ENCODE measurements around the gene PLEKHA8. TPM values are rescaled to one million over a fixed set of nuclear protein-coding genes. Genes with fewer than 3 reads are reported as not detected.

PLEKHA8 gene
- total and polyA plus RNA-seq, 10 of the 15 experiments (the other 5 are each of a cell fraction or from before 2014, with no cell fraction given): 1.1 to 13.2 (median 5.7) TPM

GRCh38 chr7:29987811-29988317, 40.3 kb upstream of the PLEKHA8 start (continued):
- TF ChIP-seq, protein P1, sequence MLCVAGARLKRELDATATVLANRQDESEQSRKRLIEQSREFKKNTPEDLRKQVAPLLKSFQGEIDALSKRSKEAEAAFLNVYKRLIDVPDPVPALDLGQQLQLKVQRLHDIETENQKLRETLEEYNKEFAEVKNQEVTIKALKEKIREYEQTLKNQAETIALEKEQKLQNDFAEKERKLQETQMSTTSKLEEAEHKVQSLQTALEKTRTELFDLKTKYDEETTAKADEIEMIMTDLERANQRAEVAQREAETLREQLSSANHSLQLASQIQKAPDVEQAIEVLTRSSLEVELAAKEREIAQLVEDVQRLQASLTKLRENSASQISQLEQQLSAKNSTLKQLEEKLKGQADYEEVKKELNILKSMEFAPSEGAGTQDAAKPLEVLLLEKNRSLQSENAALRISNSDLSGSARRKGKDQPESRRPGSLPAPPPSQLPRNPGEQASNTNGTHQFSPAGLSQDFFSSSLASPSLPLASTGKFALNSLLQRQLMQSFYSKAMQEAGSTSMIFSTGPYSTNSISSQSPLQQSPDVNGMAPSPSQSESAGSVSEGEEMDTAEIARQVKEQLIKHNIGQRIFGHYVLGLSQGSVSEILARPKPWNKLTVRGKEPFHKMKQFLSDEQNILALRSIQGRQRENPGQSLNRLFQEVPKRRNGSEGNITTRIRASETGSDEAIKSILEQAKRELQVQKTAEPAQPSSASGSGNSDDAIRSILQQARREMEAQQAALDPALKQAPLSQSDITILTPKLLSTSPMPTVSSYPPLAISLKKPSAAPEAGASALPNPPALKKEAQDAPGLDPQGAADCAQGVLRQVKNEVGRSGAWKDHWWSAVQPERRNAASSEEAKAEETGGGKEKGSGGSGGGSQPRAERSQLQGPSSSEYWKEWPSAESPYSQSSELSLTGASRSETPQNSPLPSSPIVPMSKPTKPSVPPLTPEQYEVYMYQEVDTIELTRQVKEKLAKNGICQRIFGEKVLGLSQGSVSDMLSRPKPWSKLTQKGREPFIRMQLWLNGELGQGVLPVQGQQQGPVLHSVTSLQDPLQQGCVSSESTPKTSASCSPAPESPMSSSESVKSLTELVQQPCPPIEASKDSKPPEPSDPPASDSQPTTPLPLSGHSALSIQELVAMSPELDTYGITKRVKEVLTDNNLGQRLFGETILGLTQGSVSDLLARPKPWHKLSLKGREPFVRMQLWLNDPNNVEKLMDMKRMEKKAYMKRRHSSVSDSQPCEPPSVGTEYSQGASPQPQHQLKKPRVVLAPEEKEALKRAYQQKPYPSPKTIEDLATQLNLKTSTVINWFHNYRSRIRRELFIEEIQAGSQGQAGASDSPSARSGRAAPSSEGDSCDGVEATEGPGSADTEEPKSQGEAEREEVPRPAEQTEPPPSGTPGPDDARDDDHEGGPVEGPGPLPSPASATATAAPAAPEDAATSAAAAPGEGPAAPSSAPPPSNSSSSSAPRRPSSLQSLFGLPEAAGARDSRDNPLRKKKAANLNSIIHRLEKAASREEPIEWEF (IDR thresholded peaks at IDR 0.05; ENCODE audit: insufficient replicate concordance, low read depth, low read length): no peak
- TF ChIP-seq MTA3 (IDR thresholded peaks at IDR 0.05; ENCODE audit: borderline replicate concordance, low read length) (no peak), NRF1 (conservative IDR thresholded peaks at IDR 0.05; ENCODE audit: low read depth, low read length) (no peak), HDAC2 (IDR thresholded peaks at IDR 0.05) (no peak), KAT2A (conservative IDR thresholded peaks at IDR 0.05; ENCODE audit: control insufficient read depth, low read depth, low read length) (no peak), PAX8 (IDR thresholded peaks at IDR 0.05) (no peak), RUNX3 (IDR thresholded peaks at IDR 0.05; ENCODE audit: low read length) (no peak), MYB (IDR thresholded peaks at IDR 0.05; ENCODE audit: borderline replicate concordance, low read depth, low read length) (no peak), NR2F1 (conservative IDR thresholded peaks at IDR 0.05) (no peak), NFIC (IDR thresholded peaks at IDR 0.05; ENCODE audit: low read depth, low read length) (peak; percentile 69; the same call in 1 of the 2 replicates), MEF2A (IDR thresholded peaks at IDR 0.05; ENCODE audit: insufficient read depth, low read depth, low read length) (no peak), EP300 (IDR thresholded peaks at IDR 0.05; ENCODE audit: borderline replicate concordance in 1 of 2, control insufficient read depth in 1 of 2, low read depth in 2 of 2, low read length in 2 of 2) (no peak), KLF5 (IDR thresholded peaks at IDR 0.05; ENCODE audit: partially characterized antibody) (no peak), E2F8 (IDR thresholded peaks at IDR 0.05; ENCODE audit: low read depth, partially characterized antibody) (no peak)
- TF ChIP-seq, protein P2, sequence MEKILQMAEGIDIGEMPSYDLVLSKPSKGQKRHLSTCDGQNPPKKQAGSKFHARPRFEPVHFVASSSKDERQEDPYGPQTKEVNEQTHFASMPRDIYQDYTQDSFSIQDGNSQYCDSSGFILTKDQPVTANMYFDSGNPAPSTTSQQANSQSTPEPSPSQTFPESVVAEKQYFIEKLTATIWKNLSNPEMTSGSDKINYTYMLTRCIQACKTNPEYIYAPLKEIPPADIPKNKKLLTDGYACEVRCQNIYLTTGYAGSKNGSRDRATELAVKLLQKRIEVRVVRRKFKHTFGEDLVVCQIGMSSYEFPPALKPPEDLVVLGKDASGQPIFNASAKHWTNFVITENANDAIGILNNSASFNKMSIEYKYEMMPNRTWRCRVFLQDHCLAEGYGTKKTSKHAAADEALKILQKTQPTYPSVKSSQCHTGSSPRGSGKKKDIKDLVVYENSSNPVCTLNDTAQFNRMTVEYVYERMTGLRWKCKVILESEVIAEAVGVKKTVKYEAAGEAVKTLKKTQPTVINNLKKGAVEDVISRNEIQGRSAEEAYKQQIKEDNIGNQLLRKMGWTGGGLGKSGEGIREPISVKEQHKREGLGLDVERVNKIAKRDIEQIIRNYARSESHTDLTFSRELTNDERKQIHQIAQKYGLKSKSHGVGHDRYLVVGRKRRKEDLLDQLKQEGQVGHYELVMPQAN (conservative IDR thresholded peaks at IDR 0.05): no peak
- TF ChIP-seq, protein P3, sequence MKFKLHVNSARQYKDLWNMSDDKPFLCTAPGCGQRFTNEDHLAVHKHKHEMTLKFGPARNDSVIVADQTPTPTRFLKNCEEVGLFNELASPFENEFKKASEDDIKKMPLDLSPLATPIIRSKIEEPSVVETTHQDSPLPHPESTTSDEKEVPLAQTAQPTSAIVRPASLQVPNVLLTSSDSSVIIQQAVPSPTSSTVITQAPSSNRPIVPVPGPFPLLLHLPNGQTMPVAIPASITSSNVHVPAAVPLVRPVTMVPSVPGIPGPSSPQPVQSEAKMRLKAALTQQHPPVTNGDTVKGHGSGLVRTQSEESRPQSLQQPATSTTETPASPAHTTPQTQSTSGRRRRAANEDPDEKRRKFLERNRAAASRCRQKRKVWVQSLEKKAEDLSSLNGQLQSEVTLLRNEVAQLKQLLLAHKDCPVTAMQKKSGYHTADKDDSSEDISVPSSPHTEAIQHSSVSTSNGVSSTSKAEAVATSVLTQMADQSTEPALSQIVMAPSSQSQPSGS (IDR thresholded peaks at IDR 0.05; ENCODE audit: low read length): no peak
- TF ChIP-seq, protein P4, sequence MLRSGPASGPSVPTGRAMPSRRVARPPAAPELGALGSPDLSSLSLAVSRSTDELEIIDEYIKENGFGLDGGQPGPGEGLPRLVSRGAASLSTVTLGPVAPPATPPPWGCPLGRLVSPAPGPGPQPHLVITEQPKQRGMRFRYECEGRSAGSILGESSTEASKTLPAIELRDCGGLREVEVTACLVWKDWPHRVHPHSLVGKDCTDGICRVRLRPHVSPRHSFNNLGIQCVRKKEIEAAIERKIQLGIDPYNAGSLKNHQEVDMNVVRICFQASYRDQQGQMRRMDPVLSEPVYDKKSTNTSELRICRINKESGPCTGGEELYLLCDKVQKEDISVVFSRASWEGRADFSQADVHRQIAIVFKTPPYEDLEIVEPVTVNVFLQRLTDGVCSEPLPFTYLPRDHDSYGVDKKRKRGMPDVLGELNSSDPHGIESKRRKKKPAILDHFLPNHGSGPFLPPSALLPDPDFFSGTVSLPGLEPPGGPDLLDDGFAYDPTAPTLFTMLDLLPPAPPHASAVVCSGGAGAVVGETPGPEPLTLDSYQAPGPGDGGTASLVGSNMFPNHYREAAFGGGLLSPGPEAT (IDR thresholded peaks at IDR 0.05; ENCODE audit: low read depth): no peak
